Body of pancreas (tissue), 4 donors: Measurements from ENCODE around the gene TTC4. TPM values are rescaled to one million over a fixed set of nuclear protein-coding genes. Genes with fewer than 3 reads are reported as not detected.
A peak's percentile ranks its signal among the peaks of the same experiment; 100 is the strongest.

Experiments
- ATAC-seq: fragments of 150-250 bp; one replicate; pipeline ENCODE4 v1.9.1; 2016
- DNase-seq, 4 donors: peaks; one replicate each; pipeline ENCODE4 v3.0.0-alpha.2; 2019
- H3K27ac ChIP-seq, 4 donors: fragments of 200-600 bp; sonication (generic); 1 replicate in 3 of 4; 2 replicates in 1 of 4; pipeline versions ENCODE4 v1.5.1 to v1.6.1; 2016 to 2019; ENCODE audit warnings: mild to moderate bottlenecking in 1 of 4, mixed read lengths in 1 of 4, moderate library complexity in 1 of 4
- H3K27me3 ChIP-seq, 2 donors: fragments of 200-600 bp; sonication (generic); one replicate each; pipeline ENCODE4 v1.6.0; 2016; ENCODE audit warnings: mild to moderate bottlenecking in 1 of 2
- H3K36me3 ChIP-seq, 2 donors: fragments of 200-600 bp; sonication (generic); replicated peaks in 1 of 2; 2 replicates each; pipeline ENCODE4 v1.5.1; 2016; ENCODE audit warnings: low read depth in 2 of 2; ENCODE audit not compliant: insufficient read depth in 1 of 2
- H3K4me1 ChIP-seq: fragments of 200-600 bp; sonication (generic); one replicate; pipeline ENCODE4 v1.6.0; 2016
- H3K4me3 ChIP-seq, 2 donors: fragments of 200-600 bp; sonication (generic); 1 replicate in 1 of 2; 2 replicates in 1 of 2; pipeline ENCODE4 v1.5.1; 2016 to 2019
- H3K9me3 ChIP-seq, 3 donors: fragments of 200-600 bp; sonication (generic); 1 replicate in 2 of 3; 2 replicates in 1 of 3; pipeline ENCODE4 v1.5.1; 2016
- CTCF ChIP-seq, 7 experiments: fragments of 450-650 bp in 4 of 7; fragments of 200-600 bp in 3 of 7; sonication (generic) in 3 of 7; IDR thresholded peaks; one replicate each; pipeline ENCODE4 v1.5.1; 2016 to 2019; ENCODE audit warnings: antibody characterized with exemption in 7 of 7
- POLR2A ChIP-seq, 3 donors: fragments of 450-650 bp; IDR thresholded peaks; one replicate each; pipeline ENCODE4 v1.6.1; 2016; ENCODE audit warnings: antibody characterized with exemption in 3 of 3, mild to moderate bottlenecking in 2 of 3
- whole genome bisulfite sequencing, 2 donors: methylation state at CpG; one replicate each; pipeline ENCODE4 v1.1.5; 2017; 5-methylcytosine and 5-hydroxymethylcytosine counted together
- intact Hi-C: fragments of 100-400 bp; cut with DNase I; formaldehyde crosslinking; loops from one replicate; pipeline ENCODE4 v1.15.1; 2023
- total RNA-seq, 2 donors: library from RNA; depleted of rRNA; stranded (reverse); fragments of >200 nt; gene quantifications; one replicate each; pipeline ENCODE4 v1.1.0, GENCODE V29; 2016

The TTC4 gene
- total RNA-seq, 2 donors from 2014 or later = 15.0 to 21.1 TPM

GRCh38 chr1:54781023-54781723 lies 65.5 kb downstream of the TTC4 start:
- Histone ChIP-seq H3K4me3 (no peak overlapping the region), H3K27me3 (no peaks in the 10 kb centered on the region), H3K36me3 (peaks cover 0 to 3% of the 10 kb centered on the region in 2 donors), H3K4me1 (peaks cover 12% of the 10 kb centered on the region), H3K27ac (no peak overlapping the region), H3K9me3 (no peaks in the 10 kb centered on the region)
- 68 to 85% methylated on average over 29 to 74 of the region's 74 CpGs for WGBS, 2 donors
- no peak for TF ChIP-seq POLR2A (IDR thresholded peaks at IDR 0.05)
- TF ChIP-seq CTCF (IDR thresholded peaks at IDR 0.05) = no peak
- intact Hi-C loops = no loop called here
- ATAC-seq (no peak), DNase-seq (no peak)

GRCh38 chr1:54782156-54782555 lies 66.5 kb downstream of the TTC4 start:
- no peak overlapping the region for H3K4me3 ChIP-seq
- no peaks in the 10 kb centered on the region for H3K9me3 ChIP-seq
- no peak for TF ChIP-seq CTCF (IDR thresholded peaks at IDR 0.05)
- TF ChIP-seq POLR2A (IDR thresholded peaks at IDR 0.05) = no peak
- H3K27ac ChIP-seq = no peak overlapping the region
- intact Hi-C loops = no loop called here
- WGBS, 2 donors = 42 to 59% methylated on average over 5 to 6 of the region's 6 CpGs
- ATAC-seq (no peak), DNase-seq (peak in 2 of 4 donors; percentile 48 to 56)
- peaks cover 7% of the 10 kb centered on the region for H3K4me1 ChIP-seq
- peaks cover 0 to 6% of the 10 kb centered on the region in 2 donors for H3K36me3 ChIP-seq
- no peaks in the 10 kb centered on the region for H3K27me3 ChIP-seq

GRCh38 chr1:54782588-54782987 lies 66.9 kb downstream of the TTC4 start:
- intact Hi-C loops = no loop called here
- no peak for TF ChIP-seq POLR2A (IDR thresholded peaks at IDR 0.05)
- TF ChIP-seq CTCF (IDR thresholded peaks at IDR 0.05) = no peak
- H3K27me3 ChIP-seq = no peaks in the 10 kb centered on the region
- DNase-seq (no peak), ATAC-seq (no peak)
- no peak overlapping the region for H3K27ac ChIP-seq
- WGBS, 2 donors = 36 to 55% methylated on average over 2 of the region's 2 CpGs
- peaks cover 7% of the 10 kb centered on the region for H3K4me1 ChIP-seq
- no peaks in the 10 kb centered on the region for H3K9me3 ChIP-seq
- H3K4me3 ChIP-seq = no peak overlapping the region
- peaks cover 0 to 6% of the 10 kb centered on the region in 2 donors for H3K36me3 ChIP-seq

- TF ChIP-seq POLR2A (IDR thresholded peaks at IDR 0.05) (no peak), CTCF (IDR thresholded peaks at IDR 0.05) (no peak)
- 81 to 88% methylated on average over 2 of the region's 2 CpGs for WGBS, 2 donors
- H3K27me3 ChIP-seq = no peaks in the 10 kb centered on the region
- no peaks in the 10 kb centered on the region for H3K9me3 ChIP-seq
- DNase-seq = no peak
- H3K4me3 ChIP-seq = no peak overlapping the region
- no peak overlapping the region for H3K27ac ChIP-seq
- intact Hi-C loops = no loop called here
- no peak for ATAC-seq
- H3K4me1 ChIP-seq = peaks cover 7% of the 10 kb centered on the region
- peaks cover 0 to 6% of the 10 kb centered on the region in 2 donors for H3K36me3 ChIP-seq
These were observed 68.4 kb downstream of the TTC4 start for GRCh38 chr1:54784066-54784465.

- Histone ChIP-seq H3K27ac (no peak overlapping the region), H3K9me3 (no peaks in the 10 kb centered on the region), H3K27me3 (no peaks in the 10 kb centered on the region), H3K36me3 (peaks cover 0 to 6% of the 10 kb centered on the region in 2 donors), H3K4me1 (peaks cover 7% of the 10 kb centered on the region), H3K4me3 (no peak overlapping the region)
- WGBS, 2 donors = 93 to 94% methylated on average over 8 of the region's 8 CpGs
- no peak for DNase-seq
- intact Hi-C loops = no loop called here
- TF ChIP-seq CTCF (IDR thresholded peaks at IDR 0.05) = no peak
- TF ChIP-seq POLR2A (IDR thresholded peaks at IDR 0.05) = no peak
- ATAC-seq = no peak
These were observed 71.1 kb downstream of the TTC4 start for GRCh38 chr1:54786778-54787177.
